ENCODE measurements around the gene GFRA1.
"Not testable (repeated sequence)": the region's sequence is repeated elsewhere in the genome, so short reads cannot be mapped to it uniquely, and the experiment has no call there.

Gene GFRA1

GRCh38 chr10:116201011-116201410 is 72.0 kb downstream of the GFRA1 start:
- no peak for DNase-seq (ENCODE audit: low spot score)

DNA sequence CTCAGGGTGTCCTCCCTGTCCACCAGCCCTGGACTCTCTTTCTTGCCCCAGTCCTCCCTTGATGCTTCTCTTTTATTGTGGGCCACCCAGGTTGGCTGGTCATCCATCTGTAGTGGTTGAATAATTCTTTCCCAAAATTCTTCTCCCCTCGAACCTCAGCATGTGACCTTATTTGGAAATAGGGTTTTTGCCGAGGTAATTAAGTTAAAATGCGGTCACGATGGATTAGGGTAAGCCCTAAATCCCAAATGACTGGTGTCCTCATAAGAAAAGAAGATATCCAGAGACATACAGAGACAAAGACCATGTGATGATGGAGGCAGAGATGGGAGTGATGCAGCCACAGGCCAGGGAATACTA is 74.3 kb downstream of the GFRA1 start:
- no peak for DNase-seq (ENCODE audit: low spot score)

DNA sequence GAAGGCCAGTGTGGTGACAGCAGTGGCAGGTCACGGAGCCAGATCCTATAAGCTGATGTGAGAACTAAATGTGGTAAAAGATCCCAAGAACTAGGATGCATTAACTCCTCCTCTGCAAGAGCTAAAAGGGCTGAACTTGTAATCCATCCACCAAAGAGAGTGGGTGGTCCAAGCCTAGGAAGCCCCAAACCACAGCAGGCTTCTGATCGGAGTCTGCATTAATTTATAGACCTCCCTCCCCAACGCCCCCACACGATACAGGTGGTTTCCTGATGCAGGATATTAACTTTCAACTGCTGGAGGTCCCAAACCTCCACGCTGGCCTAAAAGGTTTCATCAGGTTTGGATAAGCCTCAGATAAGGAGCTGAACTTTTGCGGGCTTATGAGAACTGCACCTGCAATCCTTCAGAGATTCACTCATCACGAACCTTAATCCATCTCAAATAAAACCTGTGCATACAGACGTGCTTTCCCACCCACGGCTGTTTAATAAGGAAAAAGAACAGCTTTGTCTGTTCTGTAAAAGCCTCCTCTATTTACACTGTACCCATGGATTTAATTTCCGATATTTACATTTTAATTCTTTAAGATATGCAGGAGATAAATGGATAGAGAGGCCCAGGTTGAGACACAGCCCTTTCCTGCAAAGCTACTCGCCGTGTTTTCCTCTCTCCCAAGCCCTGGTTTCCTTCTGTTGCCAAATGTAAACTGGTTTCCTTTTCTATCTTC is 74.9 kb downstream of the GFRA1 start:
- no peak for DNase-seq (ENCODE audit: low spot score)

- no peak for DNase-seq (ENCODE audit: low spot score)
Measured at GRCh38 chr10:116195583-116195982, 77.4 kb downstream of the GFRA1 start.

- DNase-seq (ENCODE audit: low spot score): no peak
Measured at GRCh38 chr10:116195039-116195438, 78.0 kb downstream of the GFRA1 start.

GRCh38 chr10:116194061-116194460 is 78.9 kb downstream of the GFRA1 start:
- no peak for DNase-seq (ENCODE audit: low spot score)

DNA sequence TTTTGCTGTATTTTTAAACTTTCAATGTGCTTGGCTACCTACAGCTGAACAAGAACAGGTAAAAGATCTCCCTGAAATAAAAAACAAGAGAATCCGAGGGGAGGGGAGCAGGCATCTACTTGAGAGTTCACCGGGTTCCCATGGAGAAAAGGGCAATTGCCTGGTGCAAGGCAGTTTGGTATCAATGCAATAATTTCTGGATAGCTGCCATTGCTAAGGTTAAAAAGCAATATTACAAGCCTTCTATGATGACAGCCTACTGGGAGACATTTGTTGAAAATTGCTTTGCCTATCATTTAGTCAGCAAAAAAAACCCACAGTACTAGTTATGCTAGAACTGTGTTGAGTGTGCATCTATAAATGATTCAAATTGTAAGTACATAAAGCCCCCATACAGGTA is 82.1 kb downstream of the GFRA1 start:
- no peak for DNase-seq (ENCODE audit: low spot score)

GRCh38 chr10:116186273-116186672 is 86.7 kb downstream of the GFRA1 start:
- DNase-seq (ENCODE audit: low spot score): no peak

DNA sequence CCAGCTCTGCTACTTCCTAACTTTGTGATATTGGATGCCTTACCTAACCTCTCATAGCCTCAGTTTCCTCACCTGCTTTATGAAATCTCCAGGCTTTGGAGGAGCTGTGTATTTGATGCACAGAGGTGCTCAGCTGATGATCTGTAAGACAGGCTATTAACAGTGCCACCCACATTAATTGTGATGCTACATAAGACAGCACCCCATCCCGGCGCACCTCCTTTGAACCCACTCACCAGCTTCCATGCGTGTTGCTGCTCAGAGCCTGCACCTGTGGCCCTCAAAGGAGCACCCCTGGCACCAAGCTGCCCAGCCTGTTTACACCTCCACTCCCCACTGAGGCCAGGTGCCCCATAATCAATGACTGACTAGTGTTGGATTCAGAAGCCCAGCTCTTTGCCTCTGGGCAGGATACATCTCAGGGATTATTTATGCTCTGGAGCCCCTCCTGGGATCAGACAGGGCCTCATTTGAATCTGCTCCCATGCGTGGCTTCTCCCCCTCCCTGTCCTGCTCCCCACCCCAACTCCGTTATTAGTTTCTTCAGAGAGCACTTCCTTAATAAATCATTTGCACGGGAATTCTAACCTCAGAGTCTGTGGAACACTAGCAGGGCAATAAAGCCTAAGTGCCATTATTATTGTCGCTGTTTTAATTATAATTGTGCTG is 87.7 kb downstream of the GFRA1 start:
- no peak for DNase-seq (ENCODE audit: low spot score)

GRCh38 chr10:116184512-116184794 is 88.6 kb downstream of the GFRA1 start:
- no peak for DNase-seq (ENCODE audit: low spot score)

DNA sequence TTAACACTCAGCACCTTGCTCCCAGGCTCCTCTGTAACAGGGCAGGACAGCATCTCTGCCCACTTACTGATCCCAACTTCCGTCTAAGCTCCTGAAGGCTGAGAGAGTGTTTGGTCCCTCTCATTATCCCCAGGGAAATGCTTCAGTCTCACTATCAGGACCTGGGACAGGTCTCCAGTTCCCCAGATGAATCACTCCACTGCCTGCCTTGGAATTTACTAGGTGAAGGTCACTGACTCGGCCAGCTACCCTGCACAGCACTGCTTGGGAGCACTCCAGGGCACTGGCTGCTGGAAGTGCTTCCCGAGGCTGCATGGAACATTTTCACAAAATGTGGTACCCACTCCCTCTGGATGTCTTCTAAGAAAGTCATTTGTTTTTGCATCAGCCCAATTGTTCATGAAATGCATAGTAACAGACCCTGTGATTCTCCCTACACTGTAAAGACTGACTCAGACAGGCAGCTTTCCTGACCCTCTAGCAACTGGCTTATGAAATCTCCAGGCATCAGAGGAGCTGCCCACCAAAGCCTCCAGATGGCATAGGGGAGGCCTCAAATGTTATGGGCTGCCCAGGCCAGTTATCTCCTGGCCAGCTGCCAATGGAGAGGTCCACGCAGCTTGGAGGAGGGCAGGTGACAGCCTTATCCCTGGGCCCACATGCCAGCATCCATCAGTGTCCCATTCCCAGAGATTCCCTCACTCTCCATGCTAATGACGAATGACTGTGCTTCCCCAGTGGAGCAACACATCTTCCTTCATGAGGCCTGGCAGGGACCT is 89.1 kb downstream of the GFRA1 start:
- DNase-seq (ENCODE audit: low spot score): no peak

DNA sequence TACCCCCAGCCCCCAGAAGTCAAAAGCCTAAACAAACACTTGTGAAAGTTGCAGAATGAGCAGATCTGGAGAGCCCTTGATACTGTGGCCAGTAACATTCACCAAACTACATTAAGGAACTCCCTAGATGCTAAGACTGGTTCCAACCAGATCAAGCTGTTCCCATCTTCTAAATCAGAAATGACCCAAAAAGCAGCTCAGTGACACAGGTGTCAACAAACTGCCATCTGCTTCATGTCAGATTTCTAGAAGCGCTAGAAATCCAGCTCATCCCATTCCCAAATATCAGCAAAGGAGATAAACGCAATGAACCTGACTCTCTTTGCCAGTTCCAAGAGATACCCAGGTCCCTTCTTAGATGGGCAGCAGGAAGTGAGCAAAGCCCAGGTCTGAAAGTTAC is 90.6 kb downstream of the GFRA1 start:
- DNase-seq (ENCODE audit: low spot score): no peak

DNA sequence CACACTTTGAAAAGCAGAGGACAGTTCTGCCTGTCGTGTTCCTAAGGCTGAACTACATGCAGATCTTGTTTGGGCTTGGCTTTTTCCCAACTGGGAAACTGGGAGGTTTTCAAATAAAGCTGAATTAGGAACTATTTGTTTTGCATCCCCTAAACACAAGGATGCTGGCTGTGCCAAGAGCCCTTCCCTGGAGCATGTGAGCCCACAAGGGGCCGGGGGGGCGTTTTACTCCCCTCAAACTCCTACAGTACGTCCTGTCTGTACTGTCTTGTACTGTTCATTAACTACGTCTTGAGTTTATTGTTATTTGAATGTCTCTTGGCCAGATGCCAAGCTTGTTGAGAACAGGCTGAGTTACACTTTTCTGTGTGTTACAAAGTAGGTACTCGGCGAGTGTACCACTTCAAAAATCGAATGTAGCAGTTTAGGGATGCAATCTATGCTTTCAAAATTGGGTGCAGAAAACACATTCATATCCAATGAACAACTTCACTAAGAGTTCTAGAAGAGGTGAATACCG is 94.9 kb downstream of the GFRA1 start:
- DNase-seq (ENCODE audit: low spot score): no peak

- no peak for DNase-seq (ENCODE audit: low spot score)
Measured at GRCh38 chr10:116175231-116175630, 97.8 kb downstream of the GFRA1 start.

- DNase-seq (ENCODE audit: low spot score): no peak
Measured at GRCh38 chr10:116171505-116171904, 101.5 kb downstream of the GFRA1 start.

- DNase-seq (ENCODE audit: low spot score): no peak
Measured at GRCh38 chr10:116170815-116171250, 102.2 kb downstream of the GFRA1 start.

- DNase-seq (ENCODE audit: low spot score): no peak
Measured at GRCh38 chr10:116169782-116170445, 103.1 kb downstream of the GFRA1 start.

- no peak for DNase-seq (ENCODE audit: low spot score)
Measured at GRCh38 chr10:116168745-116169144, 104.3 kb downstream of the GFRA1 start.

DNA sequence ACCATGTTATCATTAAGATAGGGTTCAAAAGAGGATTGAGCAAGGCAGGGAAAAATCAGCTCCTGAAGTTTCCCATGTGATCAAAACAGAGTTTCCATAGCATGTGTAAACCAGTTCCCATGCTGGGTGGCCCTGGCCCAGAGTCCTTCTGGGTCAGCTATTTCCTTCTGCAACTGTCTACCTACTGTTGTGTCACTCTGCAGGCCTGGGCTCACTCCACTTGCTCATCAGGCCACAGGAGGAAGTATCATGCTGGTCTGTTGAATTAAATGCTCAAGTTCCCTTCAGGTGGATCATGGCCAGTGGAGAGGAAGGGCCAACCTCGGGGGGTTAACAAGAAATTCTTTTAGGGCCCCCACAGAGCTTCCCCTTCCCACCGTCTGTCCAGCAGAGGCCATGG is 104.7 kb downstream of the GFRA1 start:
- DNase-seq (ENCODE audit: low spot score): no peak

DNA sequence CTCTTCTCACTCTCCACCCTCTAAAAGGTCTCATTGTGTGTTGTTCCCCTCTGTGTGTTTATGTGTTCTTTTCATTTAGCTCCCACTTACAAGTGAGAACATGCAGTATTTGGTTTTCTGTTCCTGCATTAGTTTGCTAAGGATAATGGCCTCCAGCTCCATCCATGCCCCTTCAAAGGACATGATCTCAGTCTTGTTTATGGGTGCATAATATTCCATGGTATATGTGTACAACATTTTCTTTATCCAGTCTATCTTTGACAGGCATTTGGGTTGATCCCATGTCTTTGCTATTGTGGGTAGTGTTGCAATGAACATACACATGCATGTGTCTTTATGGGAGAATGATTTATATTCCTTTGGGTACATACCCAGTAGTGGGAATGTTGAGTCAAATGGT is 107.1 kb downstream of the GFRA1 start:
- not testable (repeated sequence) for DNase-seq (ENCODE audit: low spot score)

GRCh38 chr10:116164291-116164690 is 108.7 kb downstream of the GFRA1 start:
- no peak for DNase-seq (ENCODE audit: low spot score)
